ENCODE data around the gene SH3BGRL2. TPM values are rescaled to one million over a fixed set of nuclear protein-coding genes. Genes with fewer than 3 reads are reported as not detected.
A peak's percentile ranks its signal among the peaks of the same experiment; 100 is the strongest.
"Not testable (repeated sequence)": the region's sequence is repeated elsewhere in the genome, so short reads cannot be mapped to it uniquely, and the experiment has no call there.

Gene SH3BGRL2
- total RNA-seq, 1 experiment from 2014 or later: 7.1 TPM

- DNase-seq (ENCODE audit: unreplicated experiment): peak; percentile 45
- peak; percentile 65 for TF ChIP-seq CTCF (IDR thresholded peaks at IDR 0.05; ENCODE audit: unreplicated experiment)
- CTCF ChIA-PET: interaction anchor here (0.5 to 1.9 kb wide), 28 partner anchors 9 to 446 kb away, joined by 3 to 14 read pairs (median 3); no protein-coding TSS in a partner anchor
- POLR2A ChIA-PET: interaction anchor here (0.9 to 1.4 kb wide), 6 partner anchors 22 to 595 kb away, joined by 3 to 9 read pairs (median 3); partner anchors contain the start of genes LCA5 and SH3BGRL2
- no TSS peak for BruUV-seq (replicated peaks)
- intact Hi-C loops (cut with micrococcal nuclease): loop anchor here (1.0 to 2.0 kb wide), 2 partner anchors 102 to 594 kb away; partner anchors contain the start of gene PHIP
- H3K9me3 Mint-ChIP-seq (ENCODE audit: unreplicated experiment): no peaks in the 10 kb centered on the region
- H3K4me3 Mint-ChIP-seq (ENCODE audit: unreplicated experiment): no peak overlapping the region
- H3K36me3 Mint-ChIP-seq (ENCODE audit: insufficient read depth, unreplicated experiment): no peaks in the 10 kb centered on the region
- H3K27me3 Mint-ChIP-seq (ENCODE audit: insufficient read depth, unreplicated experiment): no peaks in the 10 kb centered on the region
- H3K4me1 Mint-ChIP-seq (ENCODE audit: insufficient read depth, unreplicated experiment): peaks cover 17% of the 10 kb centered on the region
- H3K27ac Mint-ChIP-seq (ENCODE audit: low read depth, unreplicated experiment): peak overlapping the region; percentile 90
Observed at GRCh38 chr6:79672631-79673111, 41.5 kb downstream of the SH3BGRL2 start.

GRCh38 chr6:79673947-79674346 lies 42.8 kb downstream of the SH3BGRL2 start:
- no peak for TF ChIP-seq CTCF (IDR thresholded peaks at IDR 0.05; ENCODE audit: unreplicated experiment)
- POLR2A ChIA-PET: no interaction called here
- intact Hi-C loops (cut with micrococcal nuclease): loop anchor here (2.0 kb wide), 1 partner anchor 595 kb away; the partner anchor contains the start of gene PHIP

GRCh38 chr6:79676785-79677736 lies 45.9 kb downstream of the SH3BGRL2 start:
- intact Hi-C loops (cut with micrococcal nuclease): no loop called here
- ChIA-PET POLR2A (no interaction called here), CTCF (interaction anchor here (0.7 to 1.6 kb wide), 5 partner anchors 15 to 263 kb away, joined by 3 to 8 read pairs (median 3); no protein-coding TSS in a partner anchor)
- no peak for TF ChIP-seq CTCF (IDR thresholded peaks at IDR 0.05; ENCODE audit: unreplicated experiment)
- no peak for DNase-seq (ENCODE audit: unreplicated experiment)
- no TSS peak for BruUV-seq (replicated peaks)
- H3K4me1 Mint-ChIP-seq (ENCODE audit: insufficient read depth, unreplicated experiment): peaks cover 7% of the 10 kb centered on the region
- peaks cover 8% of the 10 kb centered on the region for H3K9me3 Mint-ChIP-seq (ENCODE audit: unreplicated experiment)
- H3K27ac Mint-ChIP-seq (ENCODE audit: low read depth, unreplicated experiment): no peak overlapping the region
- no peaks in the 10 kb centered on the region for H3K36me3 Mint-ChIP-seq (ENCODE audit: insufficient read depth, unreplicated experiment)
- no peaks in the 10 kb centered on the region for H3K27me3 Mint-ChIP-seq (ENCODE audit: insufficient read depth, unreplicated experiment)
- H3K4me3 Mint-ChIP-seq (ENCODE audit: unreplicated experiment): no peak overlapping the region

More at GRCh38 chr6:79673947-79674346, 42.8 kb downstream of the SH3BGRL2 start:
- Mint-ChIP-seq H3K4me1 (ENCODE audit: insufficient read depth, unreplicated experiment) (peaks cover 17% of the 10 kb centered on the region), H3K9me3 (ENCODE audit: unreplicated experiment) (no peaks in the 10 kb centered on the region), H3K27ac (ENCODE audit: low read depth, unreplicated experiment) (no peak overlapping the region), H3K27me3 (ENCODE audit: insufficient read depth, unreplicated experiment) (no peaks in the 10 kb centered on the region), H3K4me3 (ENCODE audit: unreplicated experiment) (no peak overlapping the region), H3K36me3 (ENCODE audit: insufficient read depth, unreplicated experiment) (no peaks in the 10 kb centered on the region)
- CTCF ChIA-PET: interaction anchor here (0.7 to 2.1 kb wide), 3 partner anchors 19 to 140 kb away, joined by 3 to 6 read pairs (median 3); no protein-coding TSS in a partner anchor
- BruUV-seq (replicated peaks): no TSS peak
- DNase-seq (ENCODE audit: unreplicated experiment): no peak

- H3K4me3 Mint-ChIP-seq (ENCODE audit: unreplicated experiment); H3K36me3 Mint-ChIP-seq (ENCODE audit: insufficient read depth, unreplicated experiment); H3K27ac Mint-ChIP-seq (ENCODE audit: low read depth, unreplicated experiment); H3K4me1 Mint-ChIP-seq (ENCODE audit: insufficient read depth, unreplicated experiment); POLR2A ChIA-PET; DNase-seq (ENCODE audit: unreplicated experiment); H3K27me3 Mint-ChIP-seq (ENCODE audit: insufficient read depth, unreplicated experiment); CTCF ChIA-PET; H3K9me3 Mint-ChIP-seq (ENCODE audit: unreplicated experiment); BruUV-seq (replicated peaks); intact Hi-C loops (cut with micrococcal nuclease): not testable (repeated sequence)
Observed at GRCh38 chr6:79682682-79683081, 51.6 kb downstream of the SH3BGRL2 start.

All from MCF 10A (cell line).